ENCODE data around the gene CHCHD3. TPM values are rescaled to one million over a fixed set of nuclear protein-coding genes. Genes with fewer than 3 reads are reported as not detected.
"Not testable (repeated sequence)": the region's sequence is repeated elsewhere in the genome, so short reads cannot be mapped to it uniquely, and the experiment has no call there.

Gene CHCHD3
- total and polyA plus RNA-seq, 2 donors = 22.5 to 56.6 TPM

DNA sequence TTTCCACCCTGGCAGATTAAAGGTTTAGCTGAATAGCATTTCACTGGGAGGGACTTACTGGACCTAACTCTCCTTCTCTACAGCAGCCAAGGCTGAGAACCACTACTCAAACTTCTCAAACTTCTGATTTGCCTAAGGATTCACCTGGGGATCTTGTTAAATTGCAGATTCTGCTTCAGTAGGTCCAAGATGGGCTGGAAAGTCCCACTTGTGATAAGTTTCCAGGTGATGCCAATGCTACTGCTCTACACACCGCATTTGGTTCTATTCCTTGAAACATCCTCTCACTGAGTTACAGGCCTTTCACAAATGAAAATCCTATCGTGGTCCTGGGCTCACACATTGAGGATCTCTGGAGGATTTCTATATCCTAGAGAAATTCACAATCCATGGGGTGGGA is 147.9 kb downstream of the CHCHD3 start:
- H3K4me1 ChIP-seq (ENCODE audit: control insufficient read depth in 2 of 2, insufficient read depth in 2 of 2, low read length in 2 of 2) = no peaks in the 10 kb centered on the region
- no peaks in the 10 kb centered on the region for H3K27me3 ChIP-seq (ENCODE audit: control insufficient read depth in 2 of 2, insufficient read depth in 1 of 2, low read length in 1 of 2)
- H3K9me3 ChIP-seq (ENCODE audit: control insufficient read depth in 2 of 2, insufficient read depth in 1 of 2, low read length in 1 of 2) = no peaks in the 10 kb centered on the region
- H3K27ac ChIP-seq (ENCODE audit: low read depth in 1 of 2, low read length in 1 of 2) = no peak overlapping the region
- H3K36me3 ChIP-seq (ENCODE audit: control insufficient read depth in 2 of 2, insufficient read depth in 2 of 2, low read length in 1 of 2) = no peaks in the 10 kb centered on the region
- no peak for DNase-seq (ENCODE audit: low read depth in 6 of 9, low spot score in 9 of 9)
- WGBS = 97% methylated on average over 2 of the region's 2 CpGs
- no peak overlapping the region for H3K4me3 ChIP-seq (ENCODE audit: low read length in 2 of 2)

DNA sequence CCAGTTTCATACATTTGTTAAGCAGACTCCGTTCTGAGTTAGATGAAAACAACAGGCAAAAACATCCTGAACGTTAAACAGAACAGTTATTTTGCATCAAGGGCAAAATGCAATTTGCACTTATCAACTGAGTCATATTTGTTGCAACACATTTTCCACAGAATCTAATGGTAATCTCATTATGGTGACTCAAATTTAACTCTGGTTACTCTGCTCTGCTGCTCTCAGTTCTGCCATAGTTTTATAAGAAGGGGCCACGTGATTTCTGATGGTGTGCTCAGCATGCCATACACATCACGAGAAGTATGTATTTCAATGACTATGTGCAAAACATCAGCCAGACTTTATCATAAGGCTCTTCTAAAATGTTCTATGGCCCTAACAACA is 148.8 kb downstream of the CHCHD3 start:
- WGBS = 95% methylated on average over 4 of the region's 4 CpGs
- Histone ChIP-seq H3K9me3 (ENCODE audit: control insufficient read depth in 2 of 2, insufficient read depth in 1 of 2, low read length in 1 of 2) (no peaks in the 10 kb centered on the region), H3K4me1 (ENCODE audit: control insufficient read depth in 2 of 2, insufficient read depth in 2 of 2, low read length in 2 of 2) (no peaks in the 10 kb centered on the region), H3K27ac (ENCODE audit: low read depth in 1 of 2, low read length in 1 of 2) (no peak overlapping the region), H3K27me3 (ENCODE audit: control insufficient read depth in 2 of 2, insufficient read depth in 1 of 2, low read length in 1 of 2) (no peaks in the 10 kb centered on the region), H3K36me3 (ENCODE audit: control insufficient read depth in 2 of 2, insufficient read depth in 2 of 2, low read length in 1 of 2) (no peaks in the 10 kb centered on the region), H3K4me3 (ENCODE audit: low read length in 2 of 2) (no peak overlapping the region)
- no peak for DNase-seq (ENCODE audit: low read depth in 6 of 9, low spot score in 9 of 9)

DNA sequence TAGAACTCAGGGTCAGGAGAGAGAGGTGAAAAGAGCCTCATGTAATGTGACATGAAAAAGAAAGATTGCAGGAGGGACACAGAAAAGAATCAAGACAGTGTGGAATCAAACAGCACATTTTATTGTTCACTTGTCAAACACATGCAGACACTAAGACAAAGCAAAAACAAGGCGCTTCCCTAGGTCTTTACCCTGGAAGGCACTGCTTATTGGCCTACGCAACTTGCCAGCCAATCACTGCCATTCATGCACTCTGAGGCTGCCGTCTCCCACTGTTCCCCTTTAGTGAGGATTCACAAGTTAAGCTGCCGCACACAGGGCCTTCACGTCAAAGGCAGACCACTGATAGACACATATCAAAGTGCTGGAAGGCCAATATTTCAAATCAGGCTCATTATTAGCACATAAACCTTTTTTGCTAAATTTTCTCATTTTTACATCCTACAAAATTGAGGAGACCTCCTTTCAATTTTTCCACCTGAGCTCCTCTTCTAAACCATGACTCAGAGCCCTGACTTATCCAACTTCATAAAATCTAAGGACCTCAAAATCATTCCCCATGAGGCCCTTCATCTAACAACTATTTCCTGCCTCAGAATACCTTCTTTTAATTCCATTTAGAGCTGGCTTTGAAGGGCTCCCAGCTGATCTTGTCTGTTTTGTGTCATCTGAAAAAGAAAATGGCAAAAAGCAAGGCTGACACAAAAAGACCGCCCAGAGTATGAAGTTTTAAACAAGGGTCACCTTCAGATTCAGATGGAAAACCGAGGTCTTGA is 149.4 kb downstream of the CHCHD3 start:
- Histone ChIP-seq H3K27ac (ENCODE audit: low read depth in 1 of 2, low read length in 1 of 2) (no peak overlapping the region), H3K9me3 (ENCODE audit: control insufficient read depth in 2 of 2, insufficient read depth in 1 of 2, low read length in 1 of 2) (no peaks in the 10 kb centered on the region), H3K4me3 (ENCODE audit: low read length in 2 of 2) (no peak overlapping the region), H3K27me3 (ENCODE audit: control insufficient read depth in 2 of 2, insufficient read depth in 1 of 2, low read length in 1 of 2) (no peaks in the 10 kb centered on the region), H3K36me3 (ENCODE audit: control insufficient read depth in 2 of 2, insufficient read depth in 2 of 2, low read length in 1 of 2) (no peaks in the 10 kb centered on the region), H3K4me1 (ENCODE audit: control insufficient read depth in 2 of 2, insufficient read depth in 2 of 2, low read length in 2 of 2) (no peaks in the 10 kb centered on the region)
- WGBS = 98% methylated on average over 7 of the region's 7 CpGs
- no peak for DNase-seq (ENCODE audit: low read depth in 6 of 9, low spot score in 9 of 9)

DNA sequence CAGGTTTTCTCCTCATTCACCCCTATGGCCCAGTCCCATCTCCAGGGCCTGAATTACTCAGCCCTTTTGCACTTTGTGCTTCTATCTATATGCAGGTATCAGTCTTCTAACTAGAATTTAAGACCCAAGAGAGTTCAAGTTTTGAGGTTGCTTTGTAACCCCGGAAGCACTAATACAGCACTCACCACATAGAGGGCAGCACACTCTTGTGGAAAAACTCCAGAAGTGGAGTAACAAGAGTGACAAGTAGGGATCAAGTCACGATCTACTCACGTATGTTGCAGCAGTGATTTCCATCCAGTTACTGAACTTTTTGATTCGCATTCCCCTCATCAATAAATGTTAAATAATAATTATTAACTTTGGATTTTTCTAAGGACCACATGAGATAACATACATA is 151.0 kb downstream of the CHCHD3 start:
- Histone ChIP-seq H3K27me3 (ENCODE audit: control insufficient read depth in 2 of 2, insufficient read depth in 1 of 2, low read length in 1 of 2) (no peaks in the 10 kb centered on the region), H3K36me3 (ENCODE audit: control insufficient read depth in 2 of 2, insufficient read depth in 2 of 2, low read length in 1 of 2) (no peaks in the 10 kb centered on the region), H3K27ac (ENCODE audit: low read depth in 1 of 2, low read length in 1 of 2) (no peak overlapping the region), H3K4me1 (ENCODE audit: control insufficient read depth in 2 of 2, insufficient read depth in 2 of 2, low read length in 2 of 2) (no peaks in the 10 kb centered on the region), H3K4me3 (ENCODE audit: low read length in 2 of 2) (no peak overlapping the region), H3K9me3 (ENCODE audit: control insufficient read depth in 2 of 2, insufficient read depth in 1 of 2, low read length in 1 of 2) (no peaks in the 10 kb centered on the region)
- WGBS = 95% methylated on average over 4 of the region's 4 CpGs
- no peak for DNase-seq (ENCODE audit: low read depth in 6 of 9, low spot score in 9 of 9)

DNA sequence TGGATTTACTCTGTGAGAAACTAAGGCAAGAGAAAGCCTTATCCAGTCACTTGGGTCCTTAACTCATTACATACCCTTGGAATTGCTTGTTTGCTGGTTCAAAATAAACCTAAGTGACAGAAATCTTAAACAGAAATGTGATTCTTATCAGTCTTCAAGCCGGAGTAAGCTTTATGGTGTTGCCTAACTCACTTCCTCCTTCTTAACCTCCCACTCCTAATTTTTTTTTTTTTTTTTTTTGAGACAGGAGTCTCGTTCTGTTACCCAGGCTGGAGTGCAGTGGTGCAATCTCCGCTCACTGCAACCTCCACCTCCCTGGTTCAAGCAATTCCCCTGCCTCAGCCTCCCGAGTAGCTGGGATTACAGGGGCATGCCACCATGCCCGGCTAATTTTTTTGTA is 151.9 kb downstream of the CHCHD3 start:
- H3K4me1 ChIP-seq (ENCODE audit: control insufficient read depth in 2 of 2, insufficient read depth in 2 of 2, low read length in 2 of 2); H3K9me3 ChIP-seq (ENCODE audit: control insufficient read depth in 2 of 2, insufficient read depth in 1 of 2, low read length in 1 of 2); H3K27me3 ChIP-seq (ENCODE audit: control insufficient read depth in 2 of 2, insufficient read depth in 1 of 2, low read length in 1 of 2); H3K36me3 ChIP-seq (ENCODE audit: control insufficient read depth in 2 of 2, insufficient read depth in 2 of 2, low read length in 1 of 2); H3K27ac ChIP-seq (ENCODE audit: low read depth in 1 of 2, low read length in 1 of 2); H3K4me3 ChIP-seq (ENCODE audit: low read length in 2 of 2); DNase-seq (ENCODE audit: low read depth in 6 of 9, low spot score in 9 of 9): not testable (repeated sequence)
- 85% methylated on average over 5 of the region's 5 CpGs for WGBS

DNA sequence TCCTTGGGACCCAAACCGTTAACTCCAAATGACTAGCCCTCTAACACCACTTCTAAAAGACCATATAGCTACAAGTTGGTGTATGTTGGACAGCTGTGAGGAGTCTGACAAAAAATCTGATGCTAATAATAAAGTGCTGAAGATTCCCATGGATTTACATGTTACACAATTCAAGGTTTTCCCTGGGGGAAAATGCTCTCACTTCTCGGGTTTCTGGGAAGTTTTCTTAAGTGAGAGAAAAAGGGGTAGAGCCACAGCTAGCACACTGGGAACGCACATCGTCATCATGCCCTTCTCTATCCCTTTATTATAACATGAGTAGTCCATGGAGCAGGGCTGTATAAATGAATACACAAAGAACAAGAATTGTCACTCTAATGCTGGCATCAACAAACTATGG is 162.1 kb downstream of the CHCHD3 start:
- WGBS = 97% methylated on average over 4 of the region's 4 CpGs

DNA sequence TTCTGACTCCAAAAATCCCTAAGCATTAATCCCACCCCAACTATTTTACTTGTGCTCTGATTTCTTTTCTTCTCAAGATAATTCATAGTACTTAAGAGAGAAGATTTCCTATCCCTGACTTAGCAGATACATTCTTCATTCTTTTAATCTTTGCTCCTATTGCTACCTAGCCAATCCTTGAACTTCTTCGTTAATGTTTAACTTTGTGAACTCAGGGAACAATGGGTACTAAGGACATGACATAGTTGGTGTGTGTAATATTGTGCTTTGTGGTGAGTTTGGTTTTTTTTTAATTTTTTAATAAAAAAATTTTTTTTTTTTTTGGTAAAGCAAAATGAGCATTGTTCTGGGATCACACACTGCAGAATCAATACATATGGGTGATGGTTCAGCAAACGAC is 166.2 kb downstream of the CHCHD3 start:
- H3K27ac ChIP-seq (ENCODE audit: low read depth in 1 of 2, low read length in 1 of 2) = no peak overlapping the region
- no peak overlapping the region for H3K4me3 ChIP-seq (ENCODE audit: low read length in 2 of 2)
- no peak for DNase-seq (ENCODE audit: low read depth in 6 of 9, low spot score in 9 of 9)
- no peaks in the 10 kb centered on the region for H3K9me3 ChIP-seq (ENCODE audit: control insufficient read depth in 2 of 2, insufficient read depth in 1 of 2, low read length in 1 of 2)
- WGBS = 98% methylated on average over 2 of the region's 2 CpGs
- H3K27me3 ChIP-seq (ENCODE audit: control insufficient read depth in 2 of 2, insufficient read depth in 1 of 2, low read length in 1 of 2) = no peaks in the 10 kb centered on the region
- H3K4me1 ChIP-seq (ENCODE audit: control insufficient read depth in 2 of 2, insufficient read depth in 2 of 2, low read length in 2 of 2) = no peaks in the 10 kb centered on the region
- H3K36me3 ChIP-seq (ENCODE audit: control insufficient read depth in 2 of 2, insufficient read depth in 2 of 2, low read length in 1 of 2) = peaks cover 0 to 5% of the 10 kb centered on the region in 2 donors

More for the DNA sequence above, 162.1 kb downstream of the CHCHD3 start:
- no peak for DNase-seq (ENCODE audit: low read depth in 6 of 9, low spot score in 9 of 9)
- Histone ChIP-seq H3K4me1 (ENCODE audit: control insufficient read depth in 2 of 2, insufficient read depth in 2 of 2, low read length in 2 of 2) (no peaks in the 10 kb centered on the region), H3K9me3 (ENCODE audit: control insufficient read depth in 2 of 2, insufficient read depth in 1 of 2, low read length in 1 of 2) (no peaks in the 10 kb centered on the region), H3K27me3 (ENCODE audit: control insufficient read depth in 2 of 2, insufficient read depth in 1 of 2, low read length in 1 of 2) (no peaks in the 10 kb centered on the region), H3K4me3 (ENCODE audit: low read length in 2 of 2) (no peak overlapping the region), H3K27ac (ENCODE audit: low read depth in 1 of 2, low read length in 1 of 2) (no peak overlapping the region), H3K36me3 (ENCODE audit: control insufficient read depth in 2 of 2, insufficient read depth in 2 of 2, low read length in 1 of 2) (peaks cover 0 to 1% of the 10 kb centered on the region in 2 donors)

DNA sequence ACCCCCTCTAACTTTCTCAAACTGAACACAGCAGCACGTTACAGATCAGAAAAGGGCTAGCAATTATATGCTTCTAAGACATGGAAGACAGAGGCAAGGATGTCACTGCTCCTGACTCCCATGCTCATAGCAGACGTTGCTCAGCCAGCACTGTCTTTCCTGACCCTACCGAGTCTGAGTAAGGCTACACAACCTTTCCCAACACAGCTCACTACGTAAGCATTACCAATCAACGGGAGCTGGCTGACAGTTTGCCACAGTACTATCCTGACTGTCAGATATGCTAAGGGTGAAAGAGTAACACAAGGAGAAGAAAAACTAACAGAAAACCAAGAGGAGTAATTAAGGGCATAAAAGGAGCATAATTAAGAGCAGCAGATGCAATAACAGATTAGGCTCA is 171.2 kb downstream of the CHCHD3 start:
- Histone ChIP-seq H3K27ac (ENCODE audit: low read depth in 1 of 2, low read length in 1 of 2) (no peak overlapping the region), H3K9me3 (ENCODE audit: control insufficient read depth in 2 of 2, insufficient read depth in 1 of 2, low read length in 1 of 2) (no peaks in the 10 kb centered on the region), H3K36me3 (ENCODE audit: control insufficient read depth in 2 of 2, insufficient read depth in 2 of 2, low read length in 1 of 2) (peaks cover 2 to 8% of the 10 kb centered on the region in 2 donors), H3K4me1 (ENCODE audit: control insufficient read depth in 2 of 2, insufficient read depth in 2 of 2, low read length in 2 of 2) (no peaks in the 10 kb centered on the region), H3K27me3 (ENCODE audit: control insufficient read depth in 2 of 2, insufficient read depth in 1 of 2, low read length in 1 of 2) (no peaks in the 10 kb centered on the region), H3K4me3 (ENCODE audit: low read length in 2 of 2) (no peak overlapping the region)
- no peak for DNase-seq (ENCODE audit: low read depth in 6 of 9, low spot score in 9 of 9)
- 96% methylated on average over 5 of the region's 5 CpGs for WGBS

DNA sequence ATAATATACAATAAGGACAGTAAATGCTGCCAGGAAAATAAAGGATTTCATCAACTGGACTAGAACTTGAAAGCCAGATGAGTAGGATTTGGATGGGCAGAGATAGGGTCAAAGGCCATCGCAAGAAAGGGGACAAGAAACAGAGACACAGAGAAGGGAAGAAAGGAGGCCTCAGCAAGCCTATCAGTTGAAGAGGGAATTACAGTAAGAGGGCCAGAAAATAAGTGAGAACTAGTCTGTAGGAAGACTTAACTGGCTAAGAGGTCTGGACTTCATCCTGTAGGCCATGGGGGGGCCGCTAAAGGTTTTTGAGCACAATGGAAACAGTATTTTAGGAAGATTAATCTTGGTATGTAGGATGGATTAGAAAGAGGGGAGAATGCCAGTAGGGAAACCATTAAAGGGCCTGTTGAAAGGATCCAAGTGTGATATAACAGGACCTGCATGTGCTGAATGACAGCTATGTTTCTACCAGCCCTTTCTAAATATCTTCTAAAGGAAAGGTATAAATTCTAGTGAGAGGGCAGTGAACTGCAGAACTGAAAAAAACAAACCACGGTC is 174.4 kb downstream of the CHCHD3 start:
- 99% methylated on average over 3 of the region's 3 CpGs for WGBS
- Histone ChIP-seq H3K4me1 (ENCODE audit: control insufficient read depth in 2 of 2, insufficient read depth in 2 of 2, low read length in 2 of 2) (no peaks in the 10 kb centered on the region), H3K9me3 (ENCODE audit: control insufficient read depth in 2 of 2, insufficient read depth in 1 of 2, low read length in 1 of 2) (no peaks in the 10 kb centered on the region), H3K36me3 (ENCODE audit: control insufficient read depth in 2 of 2, insufficient read depth in 2 of 2, low read length in 1 of 2) (peaks cover 2 to 3% of the 10 kb centered on the region in 2 donors), H3K27me3 (ENCODE audit: control insufficient read depth in 2 of 2, insufficient read depth in 1 of 2, low read length in 1 of 2) (no peaks in the 10 kb centered on the region), H3K27ac (ENCODE audit: low read depth in 1 of 2, low read length in 1 of 2) (no peak overlapping the region), H3K4me3 (ENCODE audit: low read length in 2 of 2) (no peak overlapping the region)
- DNase-seq (ENCODE audit: low read depth in 6 of 9, low spot score in 9 of 9) = no peak
